OCI-LY7 (cell line): ENCODE results near the gene RHO. TPM values are rescaled to one million over a fixed set of nuclear protein-coding genes. Genes with fewer than 3 reads are reported as not detected.
"Not testable (repeated sequence)": the region's sequence is repeated elsewhere in the genome, so short reads cannot be mapped to it uniquely, and the experiment has no call there.

Source experiments
- BruUV-seq: library from RNA; stranded (reverse); fragments of 400-500 nt; replicated peaks from 2 replicates; lab custom pipeline; 2021; lab: Mats Ljungman, UMichigan
- CTCF ChIA-PET: fragments of 300-600 bp; sonication (Branson Sonifier 250); formaldehyde crosslinking; loops from one replicate; lab custom pipeline; 2022; ENCODE audit warnings: antibody characterized with exemption; ENCODE audit not compliant: unreplicated experiment; lab: Charles Lee
- POLR2A ChIA-PET: fragments of 300-600 bp; sonication (Branson Sonifier 250); formaldehyde crosslinking; loops from one replicate; lab custom pipeline; 2022; ENCODE audit warnings: antibody characterized with exemption; lab: Charles Lee
- DNase-seq: peaks from one replicate; pipeline ENCODE4 v3.0.0-alpha.2; 2015; ENCODE audit warnings: low spot score
- H2AFZ ChIP-seq: fragments of 200-600 bp; sonication (generic), shearing (Covaris generic); 2 replicates; pipeline ENCODE4 v1.6.1; 2014; ENCODE audit warnings: mild to moderate bottlenecking, antibody characterized with exemption, low read length, moderate library complexity
- H3K27ac ChIP-seq: fragments of 200-600 bp; sonication (generic); 2 replicates; pipeline ENCODE4 v1.5.1; 2014; ENCODE audit warnings: mixed run types, low read depth, mild to moderate bottlenecking, moderate library complexity, low read length, inconsistent platforms; ENCODE audit not compliant: poor library complexity, severe bottlenecking
- H3K36me3 ChIP-seq: fragments of 200-600 bp; sonication (generic); 2 replicates; pipeline ENCODE4 v1.6.1; 2014; ENCODE audit warnings: mild to moderate bottlenecking, antibody characterized with exemption, low read length, moderate library complexity, mixed read lengths; ENCODE audit not compliant: insufficient read depth
- H3K4me1 ChIP-seq: fragments of 200-600 bp; sonication (generic); 2 replicates; pipeline ENCODE4 v1.5.1; 2014; ENCODE audit warnings: mild to moderate bottlenecking, low read length; ENCODE audit not compliant: insufficient read depth, poor library complexity, severe bottlenecking
- H3K4me2 ChIP-seq: fragments of 200-600 bp; sonication (generic); 2 replicates; pipeline ENCODE4 v1.6.1; 2014; ENCODE audit warnings: mild to moderate bottlenecking, low read length
- H3K4me3 ChIP-seq: fragments of 200-600 bp; sonication (generic); 2 replicates; pipeline ENCODE4 v1.5.1; 2014; ENCODE audit warnings: mild to moderate bottlenecking, low read depth, low read length; ENCODE audit not compliant: poor library complexity, severe bottlenecking
- H3K79me2 ChIP-seq: fragments of 200-600 bp; sonication (generic); 2 replicates; pipeline ENCODE4 v1.6.1; 2016; ENCODE audit warnings: low read depth, mild to moderate bottlenecking, low read length, moderate library complexity, mixed read lengths; ENCODE audit not compliant: insufficient read depth
- H3K9me2 ChIP-seq: fragments of 200-600 bp; sonication (generic); 2 replicates; pipeline ENCODE4 v1.6.1; 2016; ENCODE audit warnings: mild to moderate bottlenecking, low read length, mixed read lengths; ENCODE audit not compliant: insufficient read depth
- H3K9me3 ChIP-seq: fragments of 200-600 bp; sonication (generic); 2 replicates; pipeline ENCODE4 v1.6.1; 2014; ENCODE audit warnings: mild to moderate bottlenecking, mixed run types, low read length, mixed read lengths
- H4K20me1 ChIP-seq: fragments of 200-600 bp; sonication (generic); 2 replicates; pipeline ENCODE4 v1.6.1; 2014; ENCODE audit warnings: mild to moderate bottlenecking, antibody characterized with exemption, low read length, moderate library complexity, mixed read lengths; ENCODE audit not compliant: insufficient read depth
- EZH2phosphoT487 ChIP-seq: fragments of 200-600 bp; sonication (generic); IDR thresholded peaks from 2 replicates; pipeline ENCODE4 v1.6.1; 2018; ENCODE audit warnings: low read depth, borderline replicate concordance, mild to moderate bottlenecking, mixed run types, antibody characterized with exemption, low read length, moderate library complexity, mixed read lengths
- intact Hi-C: fragments of 100-400 bp; cut with micrococcal nuclease; formaldehyde crosslinking; loops from one replicate; pipeline ENCODE4 v1.10.0; 2022; ENCODE audit not compliant: unreplicated experiment
- total RNA-seq, 2 experiments: library from RNA; depleted of rRNA in 1 of 2; stranded (reverse); fragments of >200 nt in 1 of 2; shearing (Covaris generic) in 1 of 2; gene quantifications; 2 replicates each; pipeline ENCODE4 v1.2.3, GENCODE V29; 2014 to 2022
- TF ChIP-seq, protein P1 (sequence below): fragments of 200-600 bp; sonication (generic); conservative IDR thresholded peaks from 2 replicates; pipeline ENCODE4 v1.5.1; 2014; ENCODE audit warnings: mild to moderate bottlenecking, antibody characterized with exemption, low read length, moderate library complexity, mixed read lengths

RHO gene
- total RNA-seq, 2 experiments from 2014 or later: not detected

- H3K9me2 ChIP-seq: no peaks in the 10 kb centered on the region
- no peak overlapping the region for H3K27ac ChIP-seq
- no peaks in the 10 kb centered on the region for H4K20me1 ChIP-seq
- no TSS peak for BruUV-seq
- CTCF ChIA-PET: no interaction called here
- no peak for DNase-seq
- no peaks in the 10 kb centered on the region for H3K9me3 ChIP-seq
- no peaks in the 10 kb centered on the region for H3K36me3 ChIP-seq
- no peak overlapping the region for H3K4me3 ChIP-seq
- H3K4me2 ChIP-seq: no peak overlapping the region
- H3K79me2 ChIP-seq: no peaks in the 10 kb centered on the region
- no peak for TF ChIP-seq EZH2phosphoT487
- TF ChIP-seq, protein P1, sequence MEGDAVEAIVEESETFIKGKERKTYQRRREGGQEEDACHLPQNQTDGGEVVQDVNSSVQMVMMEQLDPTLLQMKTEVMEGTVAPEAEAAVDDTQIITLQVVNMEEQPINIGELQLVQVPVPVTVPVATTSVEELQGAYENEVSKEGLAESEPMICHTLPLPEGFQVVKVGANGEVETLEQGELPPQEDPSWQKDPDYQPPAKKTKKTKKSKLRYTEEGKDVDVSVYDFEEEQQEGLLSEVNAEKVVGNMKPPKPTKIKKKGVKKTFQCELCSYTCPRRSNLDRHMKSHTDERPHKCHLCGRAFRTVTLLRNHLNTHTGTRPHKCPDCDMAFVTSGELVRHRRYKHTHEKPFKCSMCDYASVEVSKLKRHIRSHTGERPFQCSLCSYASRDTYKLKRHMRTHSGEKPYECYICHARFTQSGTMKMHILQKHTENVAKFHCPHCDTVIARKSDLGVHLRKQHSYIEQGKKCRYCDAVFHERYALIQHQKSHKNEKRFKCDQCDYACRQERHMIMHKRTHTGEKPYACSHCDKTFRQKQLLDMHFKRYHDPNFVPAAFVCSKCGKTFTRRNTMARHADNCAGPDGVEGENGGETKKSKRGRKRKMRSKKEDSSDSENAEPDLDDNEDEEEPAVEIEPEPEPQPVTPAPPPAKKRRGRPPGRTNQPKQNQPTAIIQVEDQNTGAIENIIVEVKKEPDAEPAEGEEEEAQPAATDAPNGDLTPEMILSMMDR: no peak
- H3K4me1 ChIP-seq: no peaks in the 10 kb centered on the region
- POLR2A ChIA-PET: no interaction called here
- no peak overlapping the region for H2AFZ ChIP-seq
- intact Hi-C loops: no loop called here
Observed at GRCh38 chr3:129514563-129514962, 13.9 kb upstream of the RHO start.

DNA sequence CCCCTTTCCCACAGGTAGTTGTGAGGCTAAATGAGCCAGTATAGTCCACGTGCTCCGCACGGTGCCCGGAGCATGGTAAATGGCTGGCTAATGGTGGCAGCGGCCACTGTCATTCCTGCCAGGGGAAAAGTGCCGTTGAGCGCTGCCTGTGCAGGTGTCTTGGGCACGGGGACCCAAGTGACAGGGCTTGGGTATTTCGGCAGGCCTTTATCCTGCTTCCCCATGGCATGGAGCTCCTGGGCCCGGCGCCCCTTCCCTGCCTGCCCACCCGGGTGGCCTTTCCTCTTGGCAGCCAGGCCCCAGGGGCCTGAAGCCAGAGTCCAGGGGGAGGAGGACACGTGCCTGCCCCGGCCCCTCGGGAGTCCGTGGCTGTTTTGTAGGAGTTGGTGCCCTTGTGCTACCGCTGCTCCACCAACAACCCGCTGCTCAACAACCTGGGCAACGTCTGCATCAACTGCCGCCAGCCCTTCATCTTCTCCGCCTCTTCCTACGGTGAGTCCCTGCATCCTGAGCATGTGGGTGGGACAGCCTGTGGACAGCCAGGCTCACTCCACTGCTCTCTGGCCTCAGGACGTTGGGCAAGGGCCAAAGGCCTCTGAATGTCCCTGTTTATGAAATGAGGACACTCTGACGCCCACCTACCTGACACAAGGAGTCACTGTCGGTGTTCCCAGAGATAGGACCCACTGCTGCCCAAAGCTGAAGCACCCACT is 13.2 kb upstream of the RHO start:
- H3K79me2 ChIP-seq, BruUV-seq, H3K4me1 ChIP-seq, H3K36me3 ChIP-seq, H2AFZ ChIP-seq, H3K27ac ChIP-seq, H3K9me3 ChIP-seq, intact Hi-C loops, H3K9me2 ChIP-seq, H3K4me3 ChIP-seq, DNase-seq, H4K20me1 ChIP-seq, H3K4me2 ChIP-seq, POLR2A ChIA-PET, CTCF ChIA-PET: not testable (repeated sequence)

DNA sequence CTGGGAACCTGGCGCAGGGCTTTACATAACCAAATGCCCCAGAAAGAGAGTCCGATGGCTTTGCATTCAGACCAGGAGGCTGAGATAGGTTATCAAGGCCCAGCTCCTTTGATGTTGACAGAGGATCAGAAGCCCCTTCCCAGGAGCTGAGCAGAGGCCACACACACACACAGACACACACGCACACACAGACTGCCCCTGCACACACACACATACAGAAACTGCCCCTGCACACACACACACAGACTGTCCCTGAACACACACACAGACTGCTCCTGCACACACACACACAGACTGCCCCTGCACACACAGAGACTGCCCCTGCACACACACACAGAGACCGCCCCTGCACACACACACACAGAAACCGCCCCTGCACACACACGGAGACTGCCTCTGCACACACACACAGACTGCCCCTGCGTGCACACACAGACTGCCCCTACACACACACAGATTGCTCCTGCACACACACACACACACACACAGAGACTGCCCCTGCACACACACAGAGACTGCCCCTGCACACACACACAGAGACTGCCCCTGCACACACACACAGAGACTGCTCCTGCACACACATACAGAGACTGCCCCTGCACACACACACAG is 12.5 kb upstream of the RHO start:
- H3K4me1 ChIP-seq, BruUV-seq, H2AFZ ChIP-seq, H3K27ac ChIP-seq, H3K9me3 ChIP-seq, CTCF ChIA-PET, POLR2A ChIA-PET, intact Hi-C loops, DNase-seq, H3K9me2 ChIP-seq, H3K79me2 ChIP-seq, H3K4me2 ChIP-seq, H3K4me3 ChIP-seq, H3K36me3 ChIP-seq, H4K20me1 ChIP-seq: not testable (repeated sequence)
